Activated CD8-positive, alpha-beta T cell treated with anti-CD3 and anti-CD28 coated beads for 36 hours (primary cell): ENCODE measurements around the gene CDKAL1. TPM values are rescaled to one million over a fixed set of nuclear protein-coding genes. Genes with fewer than 3 reads are reported as not detected.

Experiments
- ATAC-seq: fragments of 200-7000 bp; cut with Tn5 transposase; one replicate; pipeline ENCODE4 v1.10.0; 2021; ENCODE audit warnings: mild to moderate bottlenecking, moderate library complexity
- CTCF ChIA-PET: fragments of 350-600 bp; sonication (Branson Sonifier 250); formaldehyde crosslinking; loops from one replicate; lab custom pipeline; 2021; ENCODE audit warnings: antibody characterized with exemption; lab: Charles Lee
- POLR2A ChIA-PET: fragments of 350-600 bp; sonication (Branson Sonifier 250); formaldehyde crosslinking; loops from one replicate; lab custom pipeline; 2021; ENCODE audit warnings: antibody characterized with exemption; lab: Charles Lee
- DNase-seq: peaks from one replicate; pipeline ENCODE4 v3.0.0-alpha.2; 2020
- H3K27ac Mint-ChIP-seq: one replicate; pipeline ENCODE4 v1.8.0; 2021; ENCODE audit warnings: mild to moderate bottlenecking, mixed read lengths
- H3K27me3 Mint-ChIP-seq: one replicate; pipeline ENCODE4 v1.8.0; 2021; ENCODE audit warnings: mixed read lengths
- H3K36me3 Mint-ChIP-seq: one replicate; pipeline ENCODE4 v1.8.0; 2021; ENCODE audit warnings: low read depth, mixed read lengths
- H3K4me1 Mint-ChIP-seq: one replicate; pipeline ENCODE4 v1.8.0; 2021; ENCODE audit warnings: low read depth, mixed read lengths
- H3K4me3 Mint-ChIP-seq: one replicate; pipeline ENCODE4 v1.8.0; 2021; ENCODE audit warnings: mild to moderate bottlenecking, moderate library complexity, mixed read lengths
- H3K9me3 Mint-ChIP-seq: one replicate; pipeline ENCODE4 v1.8.0; 2021; ENCODE audit warnings: mixed read lengths
- intact Hi-C: fragments of 100-400 bp; cut with micrococcal nuclease; formaldehyde crosslinking; loops from one replicate; pipeline ENCODE4 v1.10.0; 2022
- total RNA-seq, 2 experiments: library from RNA; stranded (reverse); gene quantifications; one replicate each; pipeline ENCODE4 v1.2.3, GENCODE V29; 2021
- TF ChIP-seq, protein P1 (sequence below): fragments of 200-600 bp; IDR thresholded peaks from one replicate; pipeline ENCODE4 v1.8.0; 2022; ENCODE audit warnings: antibody characterized with exemption, mild to moderate bottlenecking

Gene CDKAL1
- total RNA-seq, 2 experiments from 2014 or later, result 21.6 to 23.6 TPM

DNA sequence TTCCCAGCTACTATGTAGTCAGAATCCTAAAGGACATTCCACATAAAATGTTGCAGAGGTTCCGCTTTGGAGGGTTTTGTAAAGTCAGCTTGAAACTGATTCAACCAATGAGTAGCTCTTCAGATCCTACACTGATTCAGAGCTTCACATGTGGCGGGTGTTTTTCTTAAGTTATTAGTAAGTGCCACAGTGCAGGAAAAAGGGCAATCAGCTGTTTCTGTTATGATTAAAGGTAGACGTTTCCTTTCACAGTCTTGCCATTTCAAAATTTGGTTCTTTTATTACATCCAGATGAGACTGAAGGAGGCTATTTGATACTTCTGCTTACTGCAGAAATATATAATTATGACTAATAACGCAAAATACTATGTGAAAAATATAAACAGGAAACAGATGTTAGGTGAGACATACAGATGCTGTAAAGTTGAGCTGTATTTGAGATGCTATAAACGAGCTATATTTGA is 443.9 kb downstream of the CDKAL1 start:
- ChIA-PET CTCF (no interaction called here), POLR2A (no interaction called here)

DNA sequence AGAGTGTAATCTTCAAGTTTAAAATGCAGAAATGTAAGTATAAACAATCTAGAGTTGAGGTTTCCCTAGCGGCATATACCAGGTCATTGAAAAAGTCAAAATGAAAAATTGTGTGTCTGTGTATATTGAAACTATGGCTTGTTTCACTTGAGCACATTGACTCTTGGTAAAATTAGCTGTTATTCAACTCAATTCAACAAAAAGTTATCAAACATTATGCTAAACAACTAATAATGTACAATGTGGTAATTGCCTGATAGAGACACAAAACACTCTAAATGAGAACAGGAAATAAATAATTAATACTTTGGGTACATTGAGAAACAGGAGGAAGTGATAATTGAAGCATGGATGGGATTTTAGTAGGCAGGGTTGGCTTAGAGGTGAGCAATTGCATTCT is 444.8 kb downstream of the CDKAL1 start:
- H3K27me3 Mint-ChIP-seq, result no peaks in the 10 kb centered on the region
- DNase-seq (no peak), ATAC-seq (no peak)
- H3K9me3 Mint-ChIP-seq, result peaks cover 7% of the 10 kb centered on the region
- H3K36me3 Mint-ChIP-seq, result peaks cover 10% of the 10 kb centered on the region
- H3K4me1 Mint-ChIP-seq, result peaks cover 4% of the 10 kb centered on the region
- TF ChIP-seq, protein P1, sequence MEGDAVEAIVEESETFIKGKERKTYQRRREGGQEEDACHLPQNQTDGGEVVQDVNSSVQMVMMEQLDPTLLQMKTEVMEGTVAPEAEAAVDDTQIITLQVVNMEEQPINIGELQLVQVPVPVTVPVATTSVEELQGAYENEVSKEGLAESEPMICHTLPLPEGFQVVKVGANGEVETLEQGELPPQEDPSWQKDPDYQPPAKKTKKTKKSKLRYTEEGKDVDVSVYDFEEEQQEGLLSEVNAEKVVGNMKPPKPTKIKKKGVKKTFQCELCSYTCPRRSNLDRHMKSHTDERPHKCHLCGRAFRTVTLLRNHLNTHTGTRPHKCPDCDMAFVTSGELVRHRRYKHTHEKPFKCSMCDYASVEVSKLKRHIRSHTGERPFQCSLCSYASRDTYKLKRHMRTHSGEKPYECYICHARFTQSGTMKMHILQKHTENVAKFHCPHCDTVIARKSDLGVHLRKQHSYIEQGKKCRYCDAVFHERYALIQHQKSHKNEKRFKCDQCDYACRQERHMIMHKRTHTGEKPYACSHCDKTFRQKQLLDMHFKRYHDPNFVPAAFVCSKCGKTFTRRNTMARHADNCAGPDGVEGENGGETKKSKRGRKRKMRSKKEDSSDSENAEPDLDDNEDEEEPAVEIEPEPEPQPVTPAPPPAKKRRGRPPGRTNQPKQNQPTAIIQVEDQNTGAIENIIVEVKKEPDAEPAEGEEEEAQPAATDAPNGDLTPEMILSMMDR, result no peak
- intact Hi-C loops, result no loop called here
- ChIA-PET POLR2A (no interaction called here), CTCF (no interaction called here)
- H3K27ac Mint-ChIP-seq, result no peak overlapping the region
- H3K4me3 Mint-ChIP-seq, result no peak overlapping the region

More for the DNA sequence above, 443.9 kb downstream of the CDKAL1 start:
- ATAC-seq (no peak), DNase-seq (no peak)
- no peaks in the 10 kb centered on the region for H3K27me3 Mint-ChIP-seq
- intact Hi-C loops, result no loop called here
- TF ChIP-seq, protein P1, result no peak
- peaks cover 3% of the 10 kb centered on the region for H3K9me3 Mint-ChIP-seq
- H3K27ac Mint-ChIP-seq, result no peak overlapping the region
- H3K4me3 Mint-ChIP-seq, result no peak overlapping the region
- H3K36me3 Mint-ChIP-seq, result peaks cover 7% of the 10 kb centered on the region
- H3K4me1 Mint-ChIP-seq, result peaks cover 4% of the 10 kb centered on the region

DNA sequence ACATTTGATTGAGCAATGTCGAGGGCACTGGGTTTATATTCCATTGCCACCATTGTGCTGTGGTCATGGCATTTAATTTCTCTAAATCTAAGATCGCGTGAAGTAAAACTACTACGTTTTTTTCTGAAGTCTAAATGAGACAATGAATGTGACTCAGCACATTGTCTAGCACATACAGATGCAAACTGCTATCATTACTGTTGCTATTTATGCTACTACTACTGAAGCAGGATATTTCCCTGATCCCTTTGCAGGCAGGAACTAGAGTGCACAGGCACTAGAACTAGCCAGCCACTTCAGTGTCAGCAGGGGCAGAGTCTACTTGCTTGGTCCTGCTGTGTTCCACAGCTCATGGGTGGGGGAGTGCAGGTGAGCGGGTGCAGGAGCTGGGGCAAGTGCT is 449.7 kb downstream of the CDKAL1 start:
- Mint-ChIP-seq H3K4me1 (no peaks in the 10 kb centered on the region), H3K27me3 (no peaks in the 10 kb centered on the region), H3K27ac (no peak overlapping the region), H3K36me3 (peaks cover 26% of the 10 kb centered on the region), H3K9me3 (peaks cover 11% of the 10 kb centered on the region), H3K4me3 (no peak overlapping the region)
- POLR2A ChIA-PET, result interaction anchor here (0.6 kb wide), 1 partner anchor 514 kb away, joined by 3 read pairs; no protein-coding TSS in a partner anchor
- no peak for DNase-seq
- CTCF ChIA-PET, result no interaction called here
- no peak for ATAC-seq
- TF ChIP-seq, protein P1, result no peak
- intact Hi-C loops, result no loop called here

- no peaks in the 10 kb centered on the region for H3K4me1 Mint-ChIP-seq
- no peak overlapping the region for H3K27ac Mint-ChIP-seq
- no peak for ATAC-seq
- ChIA-PET POLR2A (no interaction called here), CTCF (no interaction called here)
- H3K4me3 Mint-ChIP-seq, result no peak overlapping the region
- DNase-seq, result no peak
- intact Hi-C loops, result no loop called here
- TF ChIP-seq, protein P1, result no peak
- peaks cover 25% of the 10 kb centered on the region for H3K36me3 Mint-ChIP-seq
- no peaks in the 10 kb centered on the region for H3K27me3 Mint-ChIP-seq
- peaks cover 11% of the 10 kb centered on the region for H3K9me3 Mint-ChIP-seq
These were observed 451.6 kb downstream of the CDKAL1 start for GRCh38 chr6:20985821-20986220.

DNA sequence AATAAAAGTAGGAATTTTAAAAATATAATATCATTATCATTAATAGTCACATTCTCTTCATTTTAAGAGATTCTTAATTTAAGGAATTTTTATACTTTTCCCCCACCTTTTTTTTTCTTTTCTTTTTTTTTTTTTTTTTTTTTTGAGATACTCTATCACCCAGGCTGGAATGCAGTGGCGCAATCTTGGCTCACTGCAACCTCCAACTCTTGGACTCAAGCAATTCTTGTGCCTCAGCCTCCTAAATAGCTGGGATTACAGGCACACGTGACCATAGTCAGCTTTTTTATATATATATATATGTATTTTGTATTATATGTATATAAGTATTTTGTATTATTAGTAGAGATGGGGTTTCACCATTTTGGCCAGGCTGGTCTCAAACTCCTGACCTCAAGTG is 457.7 kb downstream of the CDKAL1 start:
- TF ChIP-seq, protein P1, result no peak
- Mint-ChIP-seq H3K36me3 (peaks cover 21% of the 10 kb centered on the region), H3K27ac (no peak overlapping the region), H3K4me3 (no peak overlapping the region), H3K27me3 (no peaks in the 10 kb centered on the region), H3K9me3 (no peaks in the 10 kb centered on the region), H3K4me1 (no peaks in the 10 kb centered on the region)
- no peak for DNase-seq
- POLR2A ChIA-PET, result no interaction called here
- CTCF ChIA-PET, result no interaction called here
- no peak for ATAC-seq
- intact Hi-C loops, result no loop called here
